HL-60 (cell line): ENCODE measurements around the gene STK32B.

Source experiments
- DNase-seq, 2 experiments: peaks; one replicate each; pipeline ENCODE4 v3.0.0-alpha.2; 2010 to 2020; ENCODE audit warnings: low read depth in 1 of 2, low spot score in 1 of 2
- H3K27ac ChIP-seq: fragments of 250-450 bp; sonication (Bioruptor Pico); replicated peaks from 2 replicates; pipeline ENCODE4 v1.5.1; 2020; ENCODE audit warnings: mild to moderate bottlenecking, moderate library complexity
- H3K27me3 ChIP-seq: fragments of 250-450 bp; sonication (Bioruptor Pico); 2 replicates; pipeline ENCODE4 v1.5.1; 2021; ENCODE audit warnings: mild to moderate bottlenecking, moderate library complexity; ENCODE audit not compliant: insufficient read depth, poor library complexity, severe bottlenecking
- H3K4me3 ChIP-seq: replicated peaks from 2 replicates; pipeline ENCODE4 v1.5.1; 2011; ENCODE audit warnings: mild to moderate bottlenecking, control low read depth, low read length; ENCODE audit not compliant: insufficient read depth
- GABPA ChIP-seq: IDR thresholded peaks from 2 replicates; pipeline ENCODE4 v1.6.1; 2012; ENCODE audit warnings: low read depth
- POLR2AphosphoS5 ChIP-seq: IDR thresholded peaks from 2 replicates; pipeline ENCODE4 v1.6.1; 2012; ENCODE audit warnings: low read depth
- SPI1 ChIP-seq: IDR thresholded peaks from 2 replicates; pipeline ENCODE4 v1.6.1; 2012; ENCODE audit warnings: low read depth, mild to moderate bottlenecking, borderline replicate concordance
- TF ChIP-seq, protein P1 (sequence below): IDR thresholded peaks from 2 replicates; pipeline ENCODE4 v1.6.1; 2012; ENCODE audit warnings: low read depth; ENCODE audit not compliant: insufficient replicate concordance
- TF ChIP-seq, protein P2 (sequence below): IDR thresholded peaks from one replicate; pipeline ENCODE4 v1.5.1; 2011; ENCODE audit warnings: low read length, control low read depth, inconsistent platforms; ENCODE audit not compliant: insufficient read depth

STK32B gene

DNA sequence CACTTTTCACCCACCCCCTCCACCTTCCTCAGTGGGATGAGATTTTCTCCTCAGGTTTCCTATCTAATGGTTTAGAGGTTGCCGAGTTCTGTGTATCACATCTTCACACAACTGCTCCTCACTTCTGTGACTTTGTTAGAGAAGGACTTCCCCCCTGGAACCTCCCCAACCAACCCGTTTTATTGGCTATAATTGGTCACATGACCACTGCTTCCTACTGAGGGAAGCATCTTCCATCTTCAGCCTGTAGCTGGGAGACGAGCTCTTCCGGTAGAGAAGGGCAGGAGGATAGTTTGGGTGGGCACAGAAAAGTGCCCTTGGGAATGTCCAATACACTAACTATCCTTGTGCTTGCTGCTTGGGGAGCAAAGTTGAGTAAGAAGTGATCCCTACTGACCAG, 90.5 kb downstream of the STK32B start:
- no peaks in the 10 kb centered on the region for H3K27me3 ChIP-seq
- no peak for DNase-seq
- no peak overlapping the region for H3K27ac ChIP-seq
- TF ChIP-seq POLR2AphosphoS5 (no peak), GABPA (no peak), SPI1 (no peak)
- TF ChIP-seq, protein P1, sequence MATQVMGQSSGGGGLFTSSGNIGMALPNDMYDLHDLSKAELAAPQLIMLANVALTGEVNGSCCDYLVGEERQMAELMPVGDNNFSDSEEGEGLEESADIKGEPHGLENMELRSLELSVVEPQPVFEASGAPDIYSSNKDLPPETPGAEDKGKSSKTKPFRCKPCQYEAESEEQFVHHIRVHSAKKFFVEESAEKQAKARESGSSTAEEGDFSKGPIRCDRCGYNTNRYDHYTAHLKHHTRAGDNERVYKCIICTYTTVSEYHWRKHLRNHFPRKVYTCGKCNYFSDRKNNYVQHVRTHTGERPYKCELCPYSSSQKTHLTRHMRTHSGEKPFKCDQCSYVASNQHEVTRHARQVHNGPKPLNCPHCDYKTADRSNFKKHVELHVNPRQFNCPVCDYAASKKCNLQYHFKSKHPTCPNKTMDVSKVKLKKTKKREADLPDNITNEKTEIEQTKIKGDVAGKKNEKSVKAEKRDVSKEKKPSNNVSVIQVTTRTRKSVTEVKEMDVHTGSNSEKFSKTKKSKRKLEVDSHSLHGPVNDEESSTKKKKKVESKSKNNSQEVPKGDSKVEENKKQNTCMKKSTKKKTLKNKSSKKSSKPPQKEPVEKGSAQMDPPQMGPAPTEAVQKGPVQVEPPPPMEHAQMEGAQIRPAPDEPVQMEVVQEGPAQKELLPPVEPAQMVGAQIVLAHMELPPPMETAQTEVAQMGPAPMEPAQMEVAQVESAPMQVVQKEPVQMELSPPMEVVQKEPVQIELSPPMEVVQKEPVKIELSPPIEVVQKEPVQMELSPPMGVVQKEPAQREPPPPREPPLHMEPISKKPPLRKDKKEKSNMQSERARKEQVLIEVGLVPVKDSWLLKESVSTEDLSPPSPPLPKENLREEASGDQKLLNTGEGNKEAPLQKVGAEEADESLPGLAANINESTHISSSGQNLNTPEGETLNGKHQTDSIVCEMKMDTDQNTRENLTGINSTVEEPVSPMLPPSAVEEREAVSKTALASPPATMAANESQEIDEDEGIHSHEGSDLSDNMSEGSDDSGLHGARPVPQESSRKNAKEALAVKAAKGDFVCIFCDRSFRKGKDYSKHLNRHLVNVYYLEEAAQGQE, result no peak
- TF ChIP-seq, protein P2, sequence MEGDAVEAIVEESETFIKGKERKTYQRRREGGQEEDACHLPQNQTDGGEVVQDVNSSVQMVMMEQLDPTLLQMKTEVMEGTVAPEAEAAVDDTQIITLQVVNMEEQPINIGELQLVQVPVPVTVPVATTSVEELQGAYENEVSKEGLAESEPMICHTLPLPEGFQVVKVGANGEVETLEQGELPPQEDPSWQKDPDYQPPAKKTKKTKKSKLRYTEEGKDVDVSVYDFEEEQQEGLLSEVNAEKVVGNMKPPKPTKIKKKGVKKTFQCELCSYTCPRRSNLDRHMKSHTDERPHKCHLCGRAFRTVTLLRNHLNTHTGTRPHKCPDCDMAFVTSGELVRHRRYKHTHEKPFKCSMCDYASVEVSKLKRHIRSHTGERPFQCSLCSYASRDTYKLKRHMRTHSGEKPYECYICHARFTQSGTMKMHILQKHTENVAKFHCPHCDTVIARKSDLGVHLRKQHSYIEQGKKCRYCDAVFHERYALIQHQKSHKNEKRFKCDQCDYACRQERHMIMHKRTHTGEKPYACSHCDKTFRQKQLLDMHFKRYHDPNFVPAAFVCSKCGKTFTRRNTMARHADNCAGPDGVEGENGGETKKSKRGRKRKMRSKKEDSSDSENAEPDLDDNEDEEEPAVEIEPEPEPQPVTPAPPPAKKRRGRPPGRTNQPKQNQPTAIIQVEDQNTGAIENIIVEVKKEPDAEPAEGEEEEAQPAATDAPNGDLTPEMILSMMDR, result no peak
- no peak overlapping the region for H3K4me3 ChIP-seq

DNA sequence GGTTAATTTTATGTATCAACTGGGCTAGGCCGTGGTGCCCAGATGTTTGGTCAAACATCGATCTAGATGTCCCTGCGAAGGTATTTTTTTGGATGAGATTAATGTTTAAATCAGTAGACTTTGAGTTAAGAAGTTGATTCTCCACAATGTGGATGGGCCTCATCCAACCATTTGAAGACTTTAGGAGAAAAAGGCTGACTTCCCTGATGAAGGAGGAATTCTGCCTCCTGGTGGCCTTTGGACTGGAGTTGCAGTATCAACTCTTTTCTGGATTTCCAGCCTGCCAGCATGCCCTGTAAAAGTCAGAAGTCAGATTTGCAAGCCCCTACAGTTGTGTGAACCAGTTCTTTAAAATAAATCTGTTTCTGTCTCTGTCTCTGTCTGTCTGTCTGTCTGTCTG, 91.4 kb downstream of the STK32B start:
- TF ChIP-seq POLR2AphosphoS5 (no peak), GABPA (no peak), SPI1 (no peak)
- TF ChIP-seq, protein P2, result no peak
- TF ChIP-seq, protein P1, result no peak
- H3K27me3 ChIP-seq, result no peaks in the 10 kb centered on the region
- H3K27ac ChIP-seq, result no peak overlapping the region
- H3K4me3 ChIP-seq, result no peak overlapping the region
- peak in 1 of 2 experiments; percentile 3 for DNase-seq

DNA sequence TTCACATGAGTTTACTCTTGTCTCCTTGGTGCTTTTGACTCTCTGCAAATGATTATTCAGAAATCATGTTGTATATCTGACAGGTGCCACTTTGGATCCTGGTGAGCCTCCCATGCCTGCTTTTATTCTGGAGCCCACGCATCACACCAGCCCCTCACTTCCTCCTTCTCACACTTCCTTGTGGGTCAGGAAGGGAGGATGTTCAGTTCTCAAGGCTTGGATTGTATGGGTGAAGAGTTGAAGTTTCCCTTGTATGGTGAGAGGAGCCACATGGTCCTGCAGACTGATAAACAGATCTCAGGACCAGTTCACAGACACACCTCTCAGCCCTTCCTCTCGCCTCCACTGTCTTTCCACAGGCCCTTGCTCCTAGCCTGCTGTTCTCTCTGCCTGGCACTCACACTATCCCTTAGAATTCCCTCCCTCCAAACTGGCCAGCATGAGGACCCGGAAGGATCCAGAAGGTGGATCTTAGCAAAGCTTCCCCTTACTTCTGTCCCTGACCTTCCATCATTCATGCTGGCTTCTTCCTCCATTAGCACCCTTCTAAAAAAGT, 92.1 kb downstream of the STK32B start:
- no peak for DNase-seq
- Histone ChIP-seq H3K27me3 (no peaks in the 10 kb centered on the region), H3K27ac (no peak overlapping the region), H3K4me3 (no peak overlapping the region)
- TF ChIP-seq POLR2AphosphoS5 (no peak), SPI1 (no peak), GABPA (no peak)
- TF ChIP-seq, protein P1, result no peak
- TF ChIP-seq, protein P2, result no peak
